Erythroblast (primary cell): ENCODE results near the gene HDGFL3.

Experiments
- GATA1 ChIP-seq: IDR thresholded peaks from 2 replicates; pipeline ENCODE4 v1.6.1; 2011; ENCODE audit warnings: low read depth, mild to moderate bottlenecking, control low read depth, low read length, moderate library complexity
- POLR2A ChIP-seq: IDR thresholded peaks from 2 replicates; pipeline ENCODE4 v1.6.1; 2011; ENCODE audit warnings: mild to moderate bottlenecking, low read length

- TF ChIP-seq POLR2A (no peak), GATA1 (no peak)
Measured at GRCh38 chr15:83249030-83249343, 41.4 kb upstream of the HDGFL3 start.
